ENCODE measurements around the gene HDHD5.

HDHD5 gene

DNA sequence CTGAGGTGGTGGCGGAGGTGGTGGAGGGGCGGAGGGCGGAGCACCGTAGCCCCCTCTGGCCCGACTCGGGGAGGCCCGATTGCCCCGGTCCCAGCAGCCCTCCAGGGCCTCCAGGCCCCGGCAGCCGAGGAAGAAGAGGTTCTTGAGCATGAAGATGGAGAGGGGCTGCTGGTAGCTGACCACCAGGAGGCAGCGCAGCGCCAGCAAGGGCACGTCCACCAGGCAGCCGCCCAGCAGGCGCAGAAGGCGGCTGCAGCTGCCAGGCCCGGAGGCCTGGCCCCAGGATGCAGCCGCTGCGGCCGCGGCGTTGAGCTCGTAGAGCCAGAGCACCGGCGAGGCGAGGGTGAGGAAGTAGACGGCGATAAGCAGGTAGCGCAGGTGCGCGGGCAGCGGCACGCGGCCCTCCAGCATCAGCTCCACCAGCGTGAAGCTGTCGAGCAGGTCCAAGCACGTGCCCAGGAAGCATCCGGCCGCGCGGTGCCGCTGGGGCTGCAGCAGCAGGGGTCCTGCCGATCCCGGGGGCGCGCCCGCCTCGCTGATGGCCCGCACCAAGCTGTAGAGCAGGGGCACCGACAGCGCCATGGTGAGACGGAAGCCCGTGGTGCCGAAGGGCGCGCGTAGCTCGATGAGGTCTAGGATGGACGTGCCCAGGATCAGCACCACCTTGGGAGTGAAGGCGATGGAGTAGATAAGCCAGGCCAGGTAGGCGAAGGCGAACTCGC lies 39.4 kb downstream of the HDHD5 start:
- peak; percentile 73 to 90 (median 80) for DNase-seq

DNA sequence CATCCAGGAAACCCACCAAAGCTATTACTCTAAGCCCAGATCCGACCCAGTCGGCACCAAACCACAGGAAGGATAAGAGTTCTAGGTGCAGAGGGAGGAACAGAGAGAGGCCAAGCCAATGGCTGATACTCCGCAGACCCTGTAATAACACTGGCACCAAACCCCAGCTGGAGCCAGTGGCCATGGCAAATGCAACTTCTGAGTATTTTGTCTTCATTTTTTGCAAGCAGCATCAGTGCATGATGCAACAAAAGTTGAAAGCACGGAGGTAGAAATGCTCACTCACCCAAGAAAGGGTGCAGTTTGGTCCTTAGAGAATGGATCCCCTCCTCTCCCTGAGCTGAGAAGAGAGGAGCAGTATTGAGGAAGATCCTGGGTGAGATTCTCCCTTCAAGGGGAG lies 40.7 kb downstream of the HDHD5 start:
- DNase-seq = no peak

DNA sequence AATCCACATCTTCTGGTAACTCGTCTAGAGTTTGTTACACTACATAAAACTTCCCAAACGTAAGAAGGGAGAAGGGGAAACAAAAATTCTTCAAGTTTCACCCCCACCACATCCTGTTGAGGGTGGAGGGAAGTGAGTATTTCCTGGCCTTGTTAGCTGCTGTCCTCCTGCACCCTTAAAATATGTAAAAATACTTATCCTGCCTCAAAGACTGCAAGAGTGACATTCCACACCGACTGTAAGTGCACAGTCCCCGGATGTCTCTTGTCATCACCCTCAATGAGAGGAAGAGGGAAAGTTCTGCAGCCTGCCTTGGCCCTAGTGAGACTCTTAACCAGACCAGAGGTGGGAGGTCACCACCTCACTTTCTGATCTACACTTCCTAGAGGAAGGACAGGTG lies 41.2 kb downstream of the HDHD5 start:
- peak; percentile 62 to 80 (median 66) for DNase-seq

DNA sequence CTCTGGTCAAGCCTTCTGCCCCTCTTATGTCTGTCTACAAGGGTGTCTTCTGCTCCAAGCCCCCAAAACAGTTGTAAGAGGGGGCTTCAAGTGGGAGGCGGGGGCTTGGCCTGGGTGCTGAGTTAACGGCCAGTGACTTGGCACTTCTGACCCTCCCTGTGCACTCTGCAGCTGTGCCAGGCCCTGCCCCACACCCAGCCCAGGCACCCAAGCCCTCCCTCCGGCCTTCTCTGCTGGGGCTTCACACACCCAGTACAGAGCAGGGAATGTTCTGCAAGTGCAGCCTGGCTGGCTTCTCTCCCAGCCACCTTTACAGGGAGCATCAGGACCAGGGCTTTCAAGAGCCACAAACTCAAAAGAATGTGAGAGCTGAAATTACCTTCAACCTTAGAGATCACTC lies 41.7 kb downstream of the HDHD5 start:
- no peak for DNase-seq

DNA sequence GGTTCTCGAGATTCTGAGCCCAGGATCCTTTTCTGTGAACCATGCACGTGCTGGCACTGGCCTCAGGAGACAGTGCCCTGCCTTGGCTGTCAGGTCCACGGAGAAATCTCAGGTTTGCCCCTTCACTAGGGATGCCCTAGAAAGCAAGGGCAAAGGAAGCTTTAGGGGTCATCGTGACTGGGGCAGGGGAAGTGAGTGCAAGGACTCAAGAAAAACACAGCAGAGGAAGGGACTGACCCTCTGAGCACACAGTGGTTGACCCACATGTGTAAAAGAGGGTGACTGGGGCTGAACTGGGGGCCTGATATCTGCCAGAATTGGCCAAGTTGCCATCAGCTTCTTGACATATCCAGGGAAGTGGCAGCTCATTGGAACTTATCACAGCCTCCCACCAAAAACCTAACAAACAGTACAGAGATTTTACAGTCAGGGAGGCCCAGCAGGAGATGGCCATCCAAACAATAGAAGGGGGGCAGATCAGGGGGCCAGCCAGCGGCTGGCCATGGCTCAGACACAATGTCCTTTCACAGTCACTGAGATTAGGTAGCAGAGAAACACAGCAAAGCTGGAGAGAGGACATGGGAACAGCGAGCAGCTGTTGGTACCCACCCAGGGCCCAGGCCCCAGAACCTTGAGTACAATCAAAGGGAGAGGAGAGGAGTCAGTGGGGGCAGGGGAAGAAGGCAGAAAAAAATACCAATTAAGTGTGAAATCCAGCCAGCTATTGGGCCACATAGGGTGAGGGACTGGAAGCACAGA lies 42.3 kb downstream of the HDHD5 start:
- peak in 2 of 3 donors; percentile 31 to 47 for DNase-seq

DNA sequence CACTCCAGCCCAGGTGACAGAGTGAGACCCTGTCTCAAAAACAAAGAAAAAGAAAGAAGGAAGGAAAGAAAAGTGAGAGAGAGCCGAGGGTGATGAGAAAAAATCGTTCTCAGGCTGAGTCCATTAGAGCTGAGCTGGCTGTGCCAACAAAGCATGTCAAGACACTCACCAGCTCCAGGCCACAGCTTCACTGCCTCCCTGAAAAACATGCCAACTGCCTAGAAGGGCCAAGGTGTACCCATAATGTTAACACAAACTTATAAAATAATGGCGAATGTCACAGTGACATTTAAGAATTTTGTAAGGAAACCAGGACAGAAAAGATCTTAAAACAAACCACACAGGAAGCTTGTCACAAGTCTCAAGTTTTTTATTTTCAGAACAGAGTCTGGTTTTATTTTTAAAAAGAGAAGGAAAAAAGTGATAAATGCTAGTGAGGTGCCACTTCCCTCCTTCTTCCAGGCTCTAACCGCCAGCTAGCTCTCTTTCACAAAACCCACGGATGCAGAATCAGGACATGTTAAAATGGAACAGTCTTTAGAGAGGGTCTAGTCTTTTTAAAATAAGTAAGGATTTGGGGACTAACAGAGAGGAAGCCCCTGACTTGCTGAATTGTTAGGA lies 43.0 kb downstream of the HDHD5 start:
- DNase-seq = peak in 1 of 3 donors; percentile 26

DNA sequence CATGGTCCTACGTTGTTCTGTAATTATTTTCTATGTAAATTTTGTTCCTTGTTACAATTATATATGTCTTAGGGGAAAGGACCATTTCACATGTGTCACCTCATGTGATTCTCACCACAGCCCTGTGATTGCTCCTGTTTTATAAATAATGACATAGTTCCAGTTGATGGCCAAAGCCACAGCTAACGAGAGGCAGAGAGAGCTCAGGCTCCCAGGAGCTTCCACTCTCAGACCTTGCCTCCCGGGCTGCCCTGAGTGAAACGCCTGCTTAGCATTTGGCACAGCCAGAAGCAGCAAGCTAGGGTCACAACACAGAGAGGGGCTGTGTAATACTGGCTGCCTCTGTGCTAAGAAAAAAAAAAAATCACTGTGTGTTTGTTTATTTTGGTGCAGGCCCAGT lies 43.8 kb downstream of the HDHD5 start:
- peak in 2 of 3 donors; percentile 36 to 46 for DNase-seq

DNA sequence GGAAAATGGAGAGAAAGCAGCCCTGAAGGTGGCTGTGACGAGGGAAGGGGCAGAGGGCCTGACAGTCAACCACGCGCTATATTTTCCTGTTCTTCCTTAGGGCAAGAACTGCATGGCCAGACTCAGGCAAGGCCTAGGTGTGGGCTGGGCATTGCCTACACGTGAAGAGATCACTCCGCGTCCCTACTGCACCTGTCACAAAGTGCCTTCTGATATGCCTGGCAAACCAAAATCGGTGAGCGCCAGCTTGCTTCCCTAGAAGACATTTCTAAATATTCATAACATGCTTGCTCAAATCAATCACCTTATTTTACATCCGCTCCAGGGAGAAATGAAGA lies 44.2 kb downstream of the HDHD5 start:
- DNase-seq = no peak

DNA sequence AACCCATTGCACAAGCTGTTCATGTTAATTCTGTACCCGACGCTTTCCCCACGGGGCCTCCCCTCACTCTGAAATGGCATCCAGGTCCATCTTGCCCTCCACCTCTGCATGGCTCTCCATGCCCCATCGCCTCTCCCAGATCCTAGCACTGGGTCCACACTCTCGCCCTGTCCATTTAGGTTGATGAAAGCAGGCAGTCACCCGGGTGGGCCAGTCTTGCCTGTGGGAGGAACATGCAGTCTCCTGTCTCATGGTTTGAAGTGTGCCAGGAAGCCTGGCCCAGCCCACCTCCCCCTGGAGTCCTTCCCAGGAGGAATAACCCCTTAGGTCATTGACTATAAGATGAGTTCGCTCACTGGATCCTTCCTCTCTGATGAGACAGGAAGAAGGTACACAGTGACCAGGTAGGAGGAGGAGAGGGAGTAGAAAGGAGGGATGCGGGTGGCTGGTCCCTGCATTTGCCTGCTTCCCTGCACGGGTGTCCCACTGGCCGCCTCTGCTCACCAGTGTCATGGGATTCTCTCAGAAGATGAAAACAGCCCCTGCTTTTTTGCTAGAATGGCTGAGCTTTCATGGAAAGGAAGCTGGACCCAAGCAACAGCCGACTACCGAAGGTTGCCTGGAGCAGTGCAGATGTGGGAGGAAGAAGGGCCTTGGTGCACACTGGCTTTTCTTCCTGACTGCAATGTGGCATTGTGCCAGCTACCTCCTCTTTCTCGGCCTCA lies 44.7 kb downstream of the HDHD5 start:
- no peak for DNase-seq

DNA sequence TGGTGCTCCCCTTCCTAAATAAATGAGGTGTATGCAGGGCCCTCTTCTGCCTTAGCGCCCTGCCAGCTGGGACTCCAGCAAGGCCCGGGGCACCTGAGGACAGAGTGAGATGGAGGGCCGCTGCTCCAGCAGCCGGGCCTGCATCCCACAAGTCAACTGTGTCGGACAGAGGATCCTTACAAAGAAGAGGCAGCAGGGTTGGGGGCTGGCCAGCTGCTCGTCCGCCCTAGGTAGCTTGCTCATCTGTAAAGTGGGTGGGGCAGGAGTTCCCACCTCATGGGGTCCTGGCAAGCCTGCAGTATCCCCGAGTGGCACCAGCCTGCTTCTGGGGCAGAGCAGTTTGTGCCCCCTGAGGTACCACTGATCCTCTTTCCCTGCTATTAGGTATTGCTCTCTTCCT lies 45.5 kb downstream of the HDHD5 start:
- no peak for DNase-seq

DNA sequence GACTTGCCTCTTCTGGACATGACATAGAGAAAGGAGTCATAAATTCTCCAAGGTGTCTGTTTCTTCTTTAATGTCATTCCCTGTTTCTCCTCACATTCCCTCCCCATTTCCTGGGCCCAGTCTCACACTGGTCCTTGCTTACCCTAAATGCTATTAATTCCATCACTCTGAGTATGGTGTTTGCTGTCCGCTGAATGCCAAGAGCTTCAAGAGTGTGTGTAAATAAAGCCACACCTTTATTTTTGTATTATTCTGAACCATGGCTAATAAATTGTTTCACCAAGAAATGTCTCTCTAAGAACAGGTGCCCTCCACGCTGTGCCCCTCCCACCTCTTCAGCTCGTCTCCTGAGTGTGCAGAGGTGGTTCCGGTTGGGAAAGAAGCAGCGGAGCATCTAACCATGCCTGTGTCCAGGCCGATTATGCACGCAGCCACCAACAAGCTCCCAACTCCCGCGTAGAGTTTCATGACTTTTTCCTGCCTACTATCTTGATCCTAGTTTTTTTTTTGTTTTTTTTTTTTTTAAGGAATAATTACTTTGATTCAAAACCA lies 46.5 kb downstream of the HDHD5 start:
- DNase-seq = no peak

DNA sequence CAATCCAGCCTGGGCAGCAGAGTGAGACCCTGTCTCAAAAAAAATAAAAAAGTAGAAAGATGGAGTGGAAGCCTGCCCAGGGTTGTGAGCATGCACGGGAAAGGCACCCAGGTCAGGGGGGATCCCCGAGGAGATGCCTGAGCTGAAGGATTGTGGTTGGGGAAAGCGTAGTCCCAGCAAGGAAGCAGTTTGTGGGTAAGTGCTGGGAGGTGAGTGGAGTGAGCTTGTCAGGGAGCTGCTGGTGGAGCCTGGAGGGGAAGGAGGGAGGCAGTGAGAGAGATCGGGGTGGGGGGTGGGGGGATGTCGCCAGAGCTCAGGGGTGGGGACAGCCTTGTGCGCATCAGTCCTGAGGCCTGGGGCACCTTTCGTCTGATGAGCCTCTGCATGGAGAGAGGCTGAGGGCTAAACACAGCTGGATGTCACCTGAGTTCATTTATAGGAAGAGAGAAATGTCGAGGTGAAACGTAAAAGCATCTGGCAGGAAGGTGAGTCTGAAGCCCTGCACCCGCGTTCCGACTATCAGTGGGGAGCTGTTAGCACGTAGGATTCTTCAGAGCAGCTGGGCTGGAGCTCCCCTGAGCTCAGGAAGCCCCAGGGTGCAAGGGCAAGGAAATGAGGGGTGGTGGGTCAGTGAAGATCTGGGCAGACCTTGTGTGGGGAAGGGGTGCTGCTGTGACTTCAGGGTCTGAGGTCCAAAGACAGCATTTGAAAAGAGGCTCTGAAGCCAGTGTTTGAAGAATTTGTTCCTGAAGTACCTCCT lies 48.1 kb downstream of the HDHD5 start:
- no peak for DNase-seq

DNA sequence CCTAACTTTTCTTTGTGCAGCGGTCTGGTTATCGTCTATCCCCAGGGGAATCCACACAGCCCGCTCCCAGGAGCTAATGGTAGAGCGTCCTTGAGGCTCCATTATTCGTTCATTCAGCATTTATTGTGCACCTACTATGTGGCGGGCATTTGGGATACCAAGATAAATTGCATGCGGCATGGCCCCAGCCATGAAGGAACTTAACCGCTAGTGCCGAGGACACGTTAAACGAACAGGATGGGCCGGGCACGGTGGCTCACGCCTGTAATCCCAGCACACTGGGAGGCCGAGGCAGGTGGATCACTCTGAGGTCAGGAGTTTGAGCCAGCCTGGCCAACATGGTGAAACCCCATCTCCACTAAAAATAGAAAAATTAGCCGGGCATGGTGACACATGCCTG lies 49.1 kb downstream of the HDHD5 start:
- no peak for DNase-seq

DNA sequence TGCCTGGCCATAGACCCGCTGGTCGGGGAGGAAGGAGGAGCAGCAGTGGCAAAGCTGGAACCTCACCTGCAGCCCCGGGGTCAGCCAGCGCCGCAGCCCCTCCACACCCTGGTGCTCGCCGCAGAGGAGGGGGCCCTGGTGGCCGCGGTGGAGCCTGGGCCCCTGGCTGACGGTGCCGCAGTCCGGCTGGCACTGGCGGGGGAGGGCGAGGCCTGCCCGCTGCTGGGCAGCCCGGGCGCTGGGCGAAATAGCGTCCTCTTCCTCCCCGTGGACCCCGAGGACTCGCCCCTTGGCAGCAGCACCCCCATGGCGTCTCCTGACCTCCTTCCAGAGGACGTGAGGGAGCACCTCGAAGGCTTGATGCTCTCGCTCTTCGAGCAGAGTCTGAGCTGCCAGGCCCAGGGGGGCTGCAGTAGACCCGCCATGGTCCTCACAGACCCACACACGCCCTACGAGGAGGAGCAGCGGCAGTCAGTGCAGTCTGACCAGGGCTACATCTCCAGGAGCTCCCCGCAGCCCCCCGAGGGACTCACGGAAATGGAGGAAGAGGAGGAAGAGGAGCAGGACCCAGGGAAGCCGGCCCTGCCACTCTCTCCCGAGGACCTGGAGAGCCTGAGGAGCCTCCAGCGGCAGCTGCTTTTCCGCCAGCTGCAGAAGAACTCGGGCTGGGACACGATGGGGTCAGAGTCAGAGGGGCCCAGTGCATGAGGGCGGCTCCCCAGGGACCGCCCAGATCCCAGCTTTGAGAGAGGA lies 49.8 kb downstream of the HDHD5 start:
- no peak for DNase-seq

DNA sequence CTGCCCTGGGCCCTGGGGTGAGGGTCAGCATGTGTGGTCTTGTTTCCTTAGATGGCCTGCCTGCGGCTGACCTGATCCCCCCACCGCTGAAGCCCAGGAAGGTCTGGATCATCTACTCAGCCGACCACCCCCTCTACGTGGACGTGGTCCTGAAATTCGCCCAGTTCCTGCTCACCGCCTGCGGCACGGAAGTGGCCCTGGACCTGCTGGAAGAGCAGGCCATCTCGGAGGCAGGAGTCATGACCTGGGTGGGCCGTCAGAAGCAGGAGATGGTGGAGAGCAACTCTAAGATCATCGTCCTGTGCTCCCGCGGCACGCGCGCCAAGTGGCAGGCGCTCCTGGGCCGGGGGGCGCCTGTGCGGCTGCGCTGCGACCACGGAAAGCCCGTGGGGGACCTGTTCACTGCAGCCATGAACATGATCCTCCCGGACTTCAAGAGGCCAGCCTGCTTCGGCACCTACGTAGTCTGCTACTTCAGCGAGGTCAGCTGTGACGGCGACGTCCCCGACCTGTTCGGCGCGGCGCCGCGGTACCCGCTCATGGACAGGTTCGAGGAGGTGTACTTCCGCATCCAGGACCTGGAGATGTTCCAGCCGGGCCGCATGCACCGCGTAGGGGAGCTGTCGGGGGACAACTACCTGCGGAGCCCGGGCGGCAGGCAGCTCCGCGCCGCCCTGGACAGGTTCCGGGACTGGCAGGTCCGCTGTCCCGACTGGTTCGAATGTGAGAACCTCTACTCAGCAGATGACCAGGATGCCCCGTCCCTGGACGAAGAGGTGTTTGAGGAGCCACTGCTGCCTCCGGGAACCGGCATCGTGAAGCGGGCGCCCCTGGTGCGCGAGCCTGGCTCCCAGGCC lies 50.6 kb downstream of the HDHD5 start:
- no peak for DNase-seq

DNA sequence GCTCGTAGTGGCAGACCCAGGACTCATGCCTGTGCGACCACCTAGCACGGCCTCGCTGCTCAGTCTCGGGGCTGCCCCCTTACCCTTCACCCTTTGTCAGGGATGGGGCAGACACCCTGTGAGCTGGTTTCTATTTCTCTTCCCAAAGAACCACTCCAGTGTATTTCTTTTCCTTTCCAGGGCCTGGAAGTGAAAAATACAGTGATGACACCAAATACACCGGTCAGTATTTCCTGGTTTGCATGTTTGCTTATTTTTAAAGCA lies 51.6 kb downstream of the HDHD5 start:
- no peak for DNase-seq

DNA sequence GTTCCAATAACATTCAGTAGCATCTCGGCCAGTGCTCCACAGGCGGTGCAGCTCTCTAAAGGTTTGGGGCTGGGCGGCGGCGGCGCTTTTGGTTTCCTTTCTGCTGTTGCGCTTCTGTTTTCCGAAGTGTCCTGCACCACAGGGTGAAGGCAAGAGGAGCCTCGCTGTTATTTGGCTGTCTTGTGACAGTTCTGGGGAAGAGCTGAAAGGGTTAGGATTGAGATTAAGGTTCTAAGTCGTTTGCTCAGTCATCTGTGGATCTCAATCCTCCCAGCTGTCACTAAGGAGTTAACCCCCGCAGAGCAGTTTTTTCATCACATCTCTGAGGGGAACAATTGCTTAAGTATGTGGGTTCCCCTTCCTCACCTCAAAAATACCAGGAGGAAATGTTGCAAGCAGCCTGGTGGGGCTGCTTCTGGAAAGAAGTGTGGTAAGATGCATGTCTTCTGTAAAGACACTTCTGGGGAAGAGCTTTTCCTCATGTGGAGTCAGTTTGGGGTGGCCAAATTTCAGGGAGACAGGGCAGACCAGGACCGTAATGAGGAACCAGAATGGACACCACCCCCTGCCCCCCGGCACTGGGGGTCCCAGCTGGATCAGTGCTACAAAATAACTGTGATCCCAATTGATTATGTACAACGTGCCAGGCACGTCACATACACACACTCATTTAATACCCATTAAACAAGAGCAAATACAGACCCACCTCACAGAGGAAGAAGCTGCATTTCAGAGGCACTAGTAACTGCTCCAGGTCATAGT lies 52.1 kb downstream of the HDHD5 start:
- DNase-seq = peak; percentile 88 to 95 (median 93)

DNA sequence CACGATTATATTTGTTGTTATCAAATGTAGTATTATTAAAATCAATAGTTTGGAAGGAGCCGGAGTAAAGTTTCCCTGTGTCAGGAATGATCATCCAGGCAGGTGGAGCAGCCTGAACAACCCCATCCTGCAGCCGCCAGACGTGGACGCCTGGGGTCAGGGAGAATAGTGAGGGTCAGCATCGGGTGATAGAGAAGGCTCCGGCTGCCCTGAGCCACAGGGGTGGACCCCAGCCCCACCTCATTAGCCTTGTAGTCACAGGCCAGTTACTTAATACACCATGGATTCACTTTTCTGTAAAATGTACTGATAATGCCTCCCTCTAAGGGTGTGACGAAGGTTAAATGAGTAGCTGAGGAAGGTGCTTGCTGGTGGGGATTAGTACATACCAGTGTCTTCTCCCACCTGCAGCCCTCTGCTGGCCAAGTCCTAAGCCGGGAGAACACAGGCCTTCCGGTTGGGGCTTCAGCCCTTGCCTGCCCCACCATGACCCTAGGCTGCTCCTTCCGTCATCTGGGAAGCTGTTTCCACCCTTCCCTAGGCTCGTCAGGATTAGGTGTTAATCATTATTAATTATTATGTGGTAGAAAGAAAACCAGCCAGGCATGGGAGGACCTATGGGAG lies 52.8 kb downstream of the HDHD5 start:
- peak in 1 of 3 donors; percentile 65 for DNase-seq
